H9 (cell line): ENCODE results near the gene LRRC71. TPM values are rescaled to one million over a fixed set of nuclear protein-coding genes. Genes with fewer than 3 reads are reported as not detected.

ENCODE experiments used
- DNase-seq: peaks from one replicate; pipeline ENCODE4 v3.0.0-alpha.2; 2017
- H2AFZ ChIP-seq: one replicate; pipeline ENCODE4 v1.6.1; 2013; ENCODE audit warnings: mild to moderate bottlenecking, low read length, control low read depth, moderate library complexity
- H2AK5ac ChIP-seq: 2 replicates; pipeline ENCODE4 v1.6.1; 2013; ENCODE audit warnings: low read length, control low read depth, mixed read lengths; ENCODE audit not compliant: insufficient read length
- H2BK120ac ChIP-seq: one replicate; pipeline ENCODE4 v1.6.1; 2013; ENCODE audit warnings: low read depth, mild to moderate bottlenecking, low read length, control low read depth, inconsistent platforms; ENCODE audit not compliant: poor library complexity, severe bottlenecking
- H2BK12ac ChIP-seq: 2 replicates; pipeline ENCODE4 v1.6.1; 2013; ENCODE audit warnings: low read length, control low read depth, mixed read lengths, low read depth; ENCODE audit not compliant: insufficient read length
- H2BK15ac ChIP-seq: 2 replicates; pipeline ENCODE4 v1.6.1; 2013; ENCODE audit warnings: low read depth, low read length, control low read depth
- H2BK20ac ChIP-seq: one replicate; pipeline ENCODE4 v1.6.1; 2013; ENCODE audit warnings: low read depth, mild to moderate bottlenecking, low read length, control low read depth, inconsistent platforms; ENCODE audit not compliant: poor library complexity, severe bottlenecking
- H2BK5ac ChIP-seq: 2 replicates; pipeline ENCODE4 v1.6.1; 2013; ENCODE audit warnings: low read length, control low read depth, mixed read lengths; ENCODE audit not compliant: insufficient read length
- H3K14ac ChIP-seq: 2 replicates; pipeline ENCODE4 v1.6.1; 2013; ENCODE audit warnings: low read length, control low read depth; ENCODE audit not compliant: insufficient read depth
- H3K18ac ChIP-seq: 2 replicates; pipeline ENCODE4 v1.6.1; 2013; ENCODE audit warnings: low read depth, mild to moderate bottlenecking, mixed read lengths, low read length, control low read depth; ENCODE audit not compliant: insufficient read length
- H3K23ac ChIP-seq: 2 replicates; pipeline ENCODE4 v1.6.1; 2013; ENCODE audit warnings: low read length, control low read depth, mixed read lengths, low read depth; ENCODE audit not compliant: insufficient read length
- H3K23me2 ChIP-seq: 2 replicates; pipeline ENCODE4 v1.6.1; 2013; ENCODE audit warnings: low read depth, mild to moderate bottlenecking, mixed read lengths, low read length, control low read depth; ENCODE audit not compliant: insufficient read length, poor library complexity, severe bottlenecking
- H3K27ac ChIP-seq: 2 replicates; pipeline ENCODE4 v1.5.1; 2013; ENCODE audit warnings: low read length, control low read depth, mixed read lengths, low read depth; ENCODE audit not compliant: insufficient read length
- H3K27me3 ChIP-seq: 2 replicates; pipeline ENCODE4 v1.6.1; 2013; ENCODE audit warnings: low read length, control low read depth, inconsistent platforms; ENCODE audit not compliant: insufficient read depth
- H3K4ac ChIP-seq: 2 replicates; pipeline ENCODE4 v1.6.1; 2013; ENCODE audit warnings: low read depth, mild to moderate bottlenecking, control low read depth, inconsistent platforms, low read length, moderate library complexity
- H3K4me1 ChIP-seq: 2 replicates; pipeline ENCODE4 v1.6.1; 2013; ENCODE audit warnings: low read length, control low read depth, inconsistent platforms; ENCODE audit not compliant: insufficient read depth
- H3K4me2 ChIP-seq: 2 replicates; pipeline ENCODE4 v1.6.1; 2013; ENCODE audit warnings: low read length, control low read depth, mixed read lengths; ENCODE audit not compliant: insufficient read length, insufficient read depth
- H3K56ac ChIP-seq: 2 replicates; pipeline ENCODE4 v1.6.1; 2013; ENCODE audit warnings: low read depth, mild to moderate bottlenecking, mixed read lengths, low read length, control low read depth; ENCODE audit not compliant: insufficient read length
- H3K79me1 ChIP-seq: 2 replicates; pipeline ENCODE4 v1.6.1; 2013; ENCODE audit warnings: low read depth, mild to moderate bottlenecking, moderate library complexity, low read length, control low read depth, inconsistent platforms; ENCODE audit not compliant: insufficient read depth, poor library complexity, severe bottlenecking
- H3K79me2 ChIP-seq: 2 replicates; pipeline ENCODE4 v1.6.1; 2013; ENCODE audit warnings: low read length, control low read depth, inconsistent platforms; ENCODE audit not compliant: insufficient read depth
- H3K9ac ChIP-seq: 2 replicates; pipeline ENCODE4 v1.6.1; 2013; ENCODE audit warnings: low read length, control low read depth, mixed read lengths; ENCODE audit not compliant: insufficient read length; ENCODE audit errors: extremely low read depth
- H3K9me3 ChIP-seq: one replicate; pipeline ENCODE4 v1.6.1; 2013; ENCODE audit warnings: low read depth, low read length, inconsistent platforms; ENCODE audit not compliant: control insufficient read depth
- H3T11ph ChIP-seq: one replicate; pipeline ENCODE4 v1.6.1; 2013; ENCODE audit warnings: mild to moderate bottlenecking, low read length, control low read depth, inconsistent platforms
- H4K20me1 ChIP-seq: one replicate; pipeline ENCODE4 v1.6.1; 2013; ENCODE audit not compliant: control insufficient read depth, insufficient read length, insufficient read depth
- H4K5ac ChIP-seq: 2 replicates; pipeline ENCODE4 v1.6.1; 2013; ENCODE audit warnings: low read depth, mild to moderate bottlenecking, mixed read lengths, low read length, control low read depth; ENCODE audit not compliant: insufficient read length
- H4K8ac ChIP-seq: replicated peaks from 2 replicates; pipeline ENCODE4 v1.6.1; 2013; ENCODE audit warnings: low read length, control low read depth, mixed read lengths, low read depth; ENCODE audit not compliant: insufficient read length
- H4K91ac ChIP-seq: 2 replicates; pipeline ENCODE4 v1.6.1; 2013; ENCODE audit warnings: low read depth, mild to moderate bottlenecking, moderate library complexity, mixed read lengths, low read length, control low read depth; ENCODE audit not compliant: insufficient read length
- H3K27ac Mint-ChIP-seq, 3 experiments: 2 replicates in 2 of 3; 3 replicates in 1 of 3; pipeline ENCODE4 v1.8.0; 2020 to 2021; ENCODE audit warnings: mixed read lengths in 3 of 3, mild to moderate bottlenecking in 1 of 3, moderate library complexity in 1 of 3
- H3K27me3 Mint-ChIP-seq: 2 replicates; pipeline ENCODE4 v1.8.0; 2021; ENCODE audit warnings: low read depth, mild to moderate bottlenecking, moderate library complexity, mixed read lengths
- H3K36me3 Mint-ChIP-seq, 3 experiments: 2 replicates in 2 of 3; 3 replicates in 1 of 3; pipeline ENCODE4 v1.8.0; 2020 to 2021; ENCODE audit warnings: low read depth in 3 of 3, mixed read lengths in 3 of 3; ENCODE audit not compliant: insufficient read depth in 1 of 3
- H3K4me1 Mint-ChIP-seq, 2 experiments: 2 replicates each; pipeline ENCODE4 v1.8.0; 2020; ENCODE audit warnings: mixed read lengths in 2 of 2
- H3K4me3 Mint-ChIP-seq, 2 experiments: 2 replicates in 1 of 2; 3 replicates in 1 of 2; pipeline ENCODE4 v1.8.0; 2020 to 2021; ENCODE audit warnings: mild to moderate bottlenecking in 2 of 2, mixed read lengths in 2 of 2, moderate library complexity in 1 of 2
- H3K9me3 Mint-ChIP-seq, 2 experiments: 2 replicates in 1 of 2; 3 replicates in 1 of 2; pipeline ENCODE4 v1.8.0; 2020; ENCODE audit warnings: mild to moderate bottlenecking in 2 of 2, mixed read lengths in 2 of 2, moderate library complexity in 1 of 2
- CTCF ChIP-seq: fragments of 200-600 bp; sonication (generic); conservative IDR thresholded peaks from 3 replicates; pipeline ENCODE4 v1.8.0; 2021; ENCODE audit warnings: antibody characterized with exemption, mild to moderate bottlenecking
- WGBS: extraction: QIAGEN DNeasy Blood & Tissue Kit; methylation state at CpG from one replicate; pipeline ENCODE4 v1.1.7; 2013; ENCODE audit warnings: missing lambda C conversion rate, low lambda C conversion rate, mixed read lengths; ENCODE audit not compliant: insufficient read length; ENCODE audit errors: extremely low coverage; 5-methylcytosine and 5-hydroxymethylcytosine counted together
- total RNA-seq: library from RNA; stranded (reverse); gene quantifications from 2 replicates; pipeline ENCODE4 v1.2.1, GENCODE V29; 2021

Gene LRRC71
- total RNA-seq, 1 experiment from 2014 or later = not detected

GRCh38 chr1:156931974-156932710 lies 11.7 kb downstream of the LRRC71 start:
- H4K91ac ChIP-seq = no peak overlapping the region
- TF ChIP-seq CTCF = no peak
- no peaks in the 10 kb centered on the region for H4K20me1 ChIP-seq
- no peak overlapping the region for H3K23ac ChIP-seq
- H3K9me3 ChIP-seq = no peaks in the 10 kb centered on the region
- H2AFZ ChIP-seq = no peak overlapping the region
- H2BK15ac ChIP-seq = no peak overlapping the region
- no peaks in the 10 kb centered on the region for H3K79me1 ChIP-seq
- H3K23me2 ChIP-seq = peaks cover 6% of the 10 kb centered on the region
- H4K5ac ChIP-seq = no peak overlapping the region
- Mint-ChIP-seq H3K36me3 (peaks cover 4 to 18% (median 16%) of the 10 kb centered on the region in 3 experiments; a peak in 6 of 7 replicates), H3K4me1 (peaks cover 40 to 53% of the 10 kb centered on the region in 2 experiments), H3K9me3 (no peaks in the 10 kb centered on the region; a peak in 1 of 5 replicates), H3K27me3 (peaks cover 46% of the 10 kb centered on the region), H3K27ac (peak overlapping the region in 2 of 3 experiments; percentile 62 to 79; a peak in 2 of 7 replicates), H3K4me3 (no peak overlapping the region)
- no peak overlapping the region for H2BK5ac ChIP-seq
- no peak overlapping the region for H3K18ac ChIP-seq
- WGBS = 100% methylated on average over 1 of the region's 8 CpGs
- DNase-seq = no peak
- no peak overlapping the region for H3K27ac ChIP-seq
- no peak overlapping the region for H2AK5ac ChIP-seq
- no peaks in the 10 kb centered on the region for H3K4me1 ChIP-seq
- H3K56ac ChIP-seq = no peak overlapping the region
- H2BK20ac ChIP-seq = no peak overlapping the region
- H3K9ac ChIP-seq = no peak overlapping the region
- H3K4me2 ChIP-seq = no peak overlapping the region
- no peak overlapping the region for H3K14ac ChIP-seq
- H2BK120ac ChIP-seq = no peak overlapping the region
- no peaks in the 10 kb centered on the region for H3K79me2 ChIP-seq
- H3T11ph ChIP-seq = no peak overlapping the region
- H2BK12ac ChIP-seq = no peak overlapping the region
- H3K27me3 ChIP-seq = peaks cover 7% of the 10 kb centered on the region
- no peak overlapping the region for H4K8ac ChIP-seq
- H3K4ac ChIP-seq = no peak overlapping the region
